Measurements from ENCODE around the gene YJEFN3.

The YJEFN3 gene

DNA sequence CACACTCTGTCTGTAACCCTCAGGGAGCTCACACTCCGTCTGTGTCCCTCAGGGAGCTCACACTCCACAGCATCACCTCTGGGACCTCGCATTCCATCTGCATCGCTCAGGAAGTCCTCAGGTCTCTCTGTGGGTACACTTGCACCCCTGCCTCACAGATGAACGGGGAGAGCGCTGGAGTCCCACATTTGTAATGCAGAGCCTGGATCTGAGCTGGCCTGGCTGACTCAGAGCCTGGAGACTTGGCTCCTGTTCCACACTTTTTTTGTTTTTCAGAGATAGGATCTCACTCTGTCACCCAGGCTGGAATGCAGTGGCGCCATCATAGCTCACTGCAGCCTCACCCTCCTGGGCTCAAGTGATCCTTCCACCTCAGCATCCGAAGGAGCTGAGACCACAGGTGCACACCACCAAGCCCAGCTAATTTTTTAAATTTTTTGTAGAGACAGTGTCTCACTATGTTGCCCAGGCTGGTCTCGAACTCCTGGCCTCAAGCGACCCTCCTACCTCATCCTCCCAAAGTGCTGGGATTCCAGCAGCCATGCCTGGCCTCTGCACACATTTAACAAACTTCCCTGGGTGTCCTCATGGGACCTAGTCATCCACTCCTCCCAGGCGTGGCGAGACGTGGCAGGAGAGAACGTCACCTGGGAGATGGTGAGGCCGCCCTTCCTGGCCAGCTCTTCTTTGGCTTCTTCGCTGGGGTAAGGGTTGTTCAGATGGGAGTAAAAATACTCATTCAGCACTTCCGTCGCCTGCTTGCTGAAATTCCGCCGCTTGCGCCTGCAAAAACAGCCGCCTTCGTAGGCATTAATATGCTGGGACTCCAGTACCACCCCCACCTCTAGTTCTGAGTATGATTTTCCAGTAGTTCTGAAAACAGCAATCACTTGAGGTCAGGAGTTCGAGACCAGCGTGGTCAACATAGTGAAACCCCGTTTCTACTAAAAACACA is 40.4 kb downstream of the YJEFN3 start:
- WGBS (ENCODE audit: insufficient coverage, insufficient read length): no CpG with 5 or more reads among the region's 25 CpGs
- H3K36me3 ChIP-seq (ENCODE audit: control insufficient read depth, insufficient read depth, low read length): no peaks in the 10 kb centered on the region

DNA sequence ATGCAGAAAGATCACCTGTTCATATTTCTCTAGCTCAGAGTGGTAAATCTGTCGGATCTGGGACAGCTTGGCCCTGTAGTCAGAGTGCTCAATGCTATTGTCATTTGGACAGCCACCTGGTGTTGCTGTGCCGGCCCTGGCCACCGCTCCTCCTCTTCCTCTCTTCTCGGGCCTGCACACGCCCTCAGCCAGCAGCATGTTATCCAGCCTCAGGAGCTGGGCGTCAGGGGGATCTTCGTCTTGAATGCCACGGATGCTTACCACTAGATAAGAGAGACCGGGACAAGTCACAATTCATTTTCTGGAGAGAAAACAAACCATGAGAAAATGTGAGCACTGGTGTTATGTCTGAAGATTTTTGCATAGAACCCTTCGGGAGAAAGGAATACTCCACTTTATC is 41.9 kb downstream of the YJEFN3 start:
- WGBS (ENCODE audit: insufficient coverage, insufficient read length): no CpG with 5 or more reads among the region's 10 CpGs
- H3K27ac ChIP-seq (ENCODE audit: low read length): no peak overlapping the region
- DNase-seq (ENCODE audit: low read depth, low spot score): no peak

More for the DNA sequence above, 40.4 kb downstream of the YJEFN3 start:
- no peak overlapping the region for H3K4me3 ChIP-seq (ENCODE audit: low read length)
- no peak overlapping the region for H3K27ac ChIP-seq (ENCODE audit: low read length)
- no peaks in the 10 kb centered on the region for H3K9me3 ChIP-seq (ENCODE audit: control insufficient read depth, insufficient read depth, low read length)
- H3K27me3 ChIP-seq (ENCODE audit: control insufficient read depth, insufficient read depth, low read length): no peaks in the 10 kb centered on the region
- H3K4me1 ChIP-seq (ENCODE audit: control insufficient read depth, insufficient read depth, low read length): no peaks in the 10 kb centered on the region
- DNase-seq (ENCODE audit: low read depth, low spot score): no peak

GRCh38 chr19:19571071-19571786 is 42.5 kb downstream of the YJEFN3 start:
- no peak overlapping the region for H3K4me3 ChIP-seq (ENCODE audit: low read length)
- no peak overlapping the region for H3K27ac ChIP-seq (ENCODE audit: low read length)
- H3K27me3 ChIP-seq (ENCODE audit: control insufficient read depth, insufficient read depth, low read length): no peaks in the 10 kb centered on the region
- no peaks in the 10 kb centered on the region for H3K4me1 ChIP-seq (ENCODE audit: control insufficient read depth, insufficient read depth, low read length)
- WGBS (ENCODE audit: insufficient coverage, insufficient read length): no CpG with 5 or more reads among the region's 11 CpGs
- H3K36me3 ChIP-seq (ENCODE audit: control insufficient read depth, insufficient read depth, low read length): no peaks in the 10 kb centered on the region
- no peak for DNase-seq (ENCODE audit: low read depth, low spot score)
- H3K9me3 ChIP-seq (ENCODE audit: control insufficient read depth, insufficient read depth, low read length): no peaks in the 10 kb centered on the region

More for the DNA sequence above, 41.9 kb downstream of the YJEFN3 start:
- Histone ChIP-seq H3K4me3 (ENCODE audit: low read length) (no peak overlapping the region), H3K27me3 (ENCODE audit: control insufficient read depth, insufficient read depth, low read length) (no peaks in the 10 kb centered on the region), H3K9me3 (ENCODE audit: control insufficient read depth, insufficient read depth, low read length) (no peaks in the 10 kb centered on the region), H3K4me1 (ENCODE audit: control insufficient read depth, insufficient read depth, low read length) (no peaks in the 10 kb centered on the region), H3K36me3 (ENCODE audit: control insufficient read depth, insufficient read depth, low read length) (no peaks in the 10 kb centered on the region)

DNA sequence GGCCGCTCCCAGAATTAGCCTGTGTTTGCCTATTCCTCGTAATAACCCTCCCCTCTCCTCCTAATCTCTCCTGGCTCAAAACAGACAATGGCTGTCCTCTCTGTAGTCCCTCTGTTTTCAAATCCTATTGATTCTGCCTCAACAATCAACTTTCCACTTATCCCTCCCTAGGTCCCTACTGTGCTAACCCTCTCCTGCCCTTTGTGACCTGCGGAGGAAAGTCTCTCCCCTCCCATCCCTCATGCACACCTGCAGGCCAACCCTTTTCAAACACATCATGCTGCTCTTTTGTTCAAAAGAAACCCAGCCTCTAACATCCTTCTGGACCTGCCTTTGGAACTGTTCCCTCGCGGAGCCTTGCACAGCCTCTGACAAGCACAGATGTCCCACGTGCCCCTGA is 46.7 kb downstream of the YJEFN3 start:
- DNase-seq (ENCODE audit: low read depth, low spot score): no peak
- peaks cover 2% of the 10 kb centered on the region; the same call in 1 of the 2 replicates for H3K4me1 ChIP-seq (ENCODE audit: control insufficient read depth, insufficient read depth, low read length)
- no peaks in the 10 kb centered on the region for H3K27me3 ChIP-seq (ENCODE audit: control insufficient read depth, insufficient read depth, low read length)
- no peak overlapping the region for H3K27ac ChIP-seq (ENCODE audit: low read length)
- no peaks in the 10 kb centered on the region for H3K9me3 ChIP-seq (ENCODE audit: control insufficient read depth, insufficient read depth, low read length)
- H3K36me3 ChIP-seq (ENCODE audit: control insufficient read depth, insufficient read depth, low read length): no peaks in the 10 kb centered on the region
- no peak overlapping the region for H3K4me3 ChIP-seq (ENCODE audit: low read length)
- no CpG with 5 or more reads among the region's 6 CpGs for WGBS (ENCODE audit: insufficient coverage, insufficient read length)

GRCh38 chr19:19578252-19578651 is 49.5 kb downstream of the YJEFN3 start:
- H3K27ac ChIP-seq (ENCODE audit: low read length): no peak overlapping the region
- no peaks in the 10 kb centered on the region for H3K36me3 ChIP-seq (ENCODE audit: control insufficient read depth, insufficient read depth, low read length)
- H3K27me3 ChIP-seq (ENCODE audit: control insufficient read depth, insufficient read depth, low read length): no peaks in the 10 kb centered on the region
- DNase-seq (ENCODE audit: low read depth, low spot score): no peak
- H3K4me3 ChIP-seq (ENCODE audit: low read length): no peak overlapping the region
- H3K9me3 ChIP-seq (ENCODE audit: control insufficient read depth, insufficient read depth, low read length): no peaks in the 10 kb centered on the region
- WGBS (ENCODE audit: insufficient coverage, insufficient read length): no CpG with 5 or more reads among the region's 6 CpGs
- peaks cover 2% of the 10 kb centered on the region; the same call in 1 of the 2 replicates for H3K4me1 ChIP-seq (ENCODE audit: control insufficient read depth, insufficient read depth, low read length)

GRCh38 chr19:19579533-19580361 is 51.0 kb downstream of the YJEFN3 start:
- H3K36me3 ChIP-seq (ENCODE audit: control insufficient read depth, insufficient read depth, low read length): no peaks in the 10 kb centered on the region
- no peaks in the 10 kb centered on the region for H3K9me3 ChIP-seq (ENCODE audit: control insufficient read depth, insufficient read depth, low read length)
- no peak overlapping the region for H3K4me3 ChIP-seq (ENCODE audit: low read length)
- no peak for DNase-seq (ENCODE audit: low read depth, low spot score)
- H3K4me1 ChIP-seq (ENCODE audit: control insufficient read depth, insufficient read depth, low read length): peaks cover 2% of the 10 kb centered on the region; the same call in 1 of the 2 replicates
- WGBS (ENCODE audit: insufficient coverage, insufficient read length): no CpG with 5 or more reads among the region's 25 CpGs
- no peaks in the 10 kb centered on the region for H3K27me3 ChIP-seq (ENCODE audit: control insufficient read depth, insufficient read depth, low read length)
- H3K27ac ChIP-seq (ENCODE audit: low read length): no peak overlapping the region

GRCh38 chr19:19580418-19580817 is 51.7 kb downstream of the YJEFN3 start:
- no CpG with 5 or more reads among the region's 4 CpGs for WGBS (ENCODE audit: insufficient coverage, insufficient read length)
- Histone ChIP-seq H3K9me3 (ENCODE audit: control insufficient read depth, insufficient read depth, low read length) (no peaks in the 10 kb centered on the region), H3K27ac (ENCODE audit: low read length) (no peak overlapping the region), H3K36me3 (ENCODE audit: control insufficient read depth, insufficient read depth, low read length) (no peaks in the 10 kb centered on the region), H3K4me3 (ENCODE audit: low read length) (no peak overlapping the region), H3K27me3 (ENCODE audit: control insufficient read depth, insufficient read depth, low read length) (no peaks in the 10 kb centered on the region), H3K4me1 (ENCODE audit: control insufficient read depth, insufficient read depth, low read length) (peaks cover 2% of the 10 kb centered on the region; the same call in 1 of the 2 replicates)
- no peak for DNase-seq (ENCODE audit: low read depth, low spot score)

GRCh38 chr19:19581391-19581790 is 52.7 kb downstream of the YJEFN3 start:
- no CpG with 5 or more reads among the region's 13 CpGs for WGBS (ENCODE audit: insufficient coverage, insufficient read length)
- no peaks in the 10 kb centered on the region for H3K9me3 ChIP-seq (ENCODE audit: control insufficient read depth, insufficient read depth, low read length)
- DNase-seq (ENCODE audit: low read depth, low spot score): no peak
- no peak overlapping the region for H3K4me3 ChIP-seq (ENCODE audit: low read length)
- H3K36me3 ChIP-seq (ENCODE audit: control insufficient read depth, insufficient read depth, low read length): no peaks in the 10 kb centered on the region
- peaks cover 2% of the 10 kb centered on the region; the same call in 1 of the 2 replicates for H3K4me1 ChIP-seq (ENCODE audit: control insufficient read depth, insufficient read depth, low read length)
- no peak overlapping the region for H3K27ac ChIP-seq (ENCODE audit: low read length)
- H3K27me3 ChIP-seq (ENCODE audit: control insufficient read depth, insufficient read depth, low read length): no peaks in the 10 kb centered on the region

DNA sequence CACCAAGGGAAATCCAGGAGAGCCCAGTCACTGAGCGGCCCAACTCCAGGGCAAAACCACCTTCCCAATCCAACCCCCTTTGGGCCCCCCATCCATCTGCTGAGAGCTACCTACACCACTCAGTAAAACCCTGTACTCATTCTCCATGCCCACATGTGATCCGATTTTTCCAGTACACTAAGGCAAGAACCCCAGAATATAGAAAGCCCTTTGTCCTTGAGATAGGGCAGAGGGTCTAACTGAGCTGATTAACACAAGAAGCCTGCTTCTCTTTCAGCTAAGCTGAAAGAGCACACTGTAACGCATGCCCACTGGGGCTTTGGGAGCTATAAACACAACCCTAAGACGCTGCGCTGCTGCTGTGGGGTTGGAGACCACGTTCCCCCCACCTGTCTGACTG is 53.8 kb downstream of the YJEFN3 start:
- Histone ChIP-seq H3K27me3 (ENCODE audit: control insufficient read depth, insufficient read depth, low read length) (no peaks in the 10 kb centered on the region), H3K9me3 (ENCODE audit: control insufficient read depth, insufficient read depth, low read length) (no peaks in the 10 kb centered on the region), H3K27ac (ENCODE audit: low read length) (no peak overlapping the region), H3K4me3 (ENCODE audit: low read length) (no peak overlapping the region), H3K36me3 (ENCODE audit: control insufficient read depth, insufficient read depth, low read length) (no peaks in the 10 kb centered on the region), H3K4me1 (ENCODE audit: control insufficient read depth, insufficient read depth, low read length) (peaks cover 2% of the 10 kb centered on the region; the same call in 1 of the 2 replicates)
- no CpG with 5 or more reads among the region's 6 CpGs for WGBS (ENCODE audit: insufficient coverage, insufficient read length)
- no peak for DNase-seq (ENCODE audit: low read depth, low spot score)

GRCh38 chr19:19584356-19584755 is 55.6 kb downstream of the YJEFN3 start:
- H3K36me3 ChIP-seq (ENCODE audit: control insufficient read depth, insufficient read depth, low read length): no peaks in the 10 kb centered on the region
- WGBS (ENCODE audit: insufficient coverage, insufficient read length): no CpG with 5 or more reads among the region's 6 CpGs
- no peaks in the 10 kb centered on the region for H3K9me3 ChIP-seq (ENCODE audit: control insufficient read depth, insufficient read depth, low read length)
- DNase-seq (ENCODE audit: low read depth, low spot score): no peak
- no peak overlapping the region for H3K4me3 ChIP-seq (ENCODE audit: low read length)
- H3K4me1 ChIP-seq (ENCODE audit: control insufficient read depth, insufficient read depth, low read length): no peaks in the 10 kb centered on the region
- H3K27ac ChIP-seq (ENCODE audit: low read length): no peak overlapping the region
- H3K27me3 ChIP-seq (ENCODE audit: control insufficient read depth, insufficient read depth, low read length): no peaks in the 10 kb centered on the region

All from iPS DF 6.9 (cell line).